Measurements from ENCODE around the gene NXPE4.

- TF ChIP-seq POLR2A (IDR thresholded peaks at IDR 0.05; ENCODE audit: low read depth, low read length) (no peak), CTCF (IDR thresholded peaks at IDR 0.05; ENCODE audit: extremely low read depth in 1 of 2, insufficient read depth in 1 of 2, low read depth in 1 of 2, low read length in 2 of 2) (no peak), GATA2 (IDR thresholded peaks at IDR 0.05; ENCODE audit: insufficient read depth, insufficient read length, low read depth, low read length) (no peak), JUN (IDR thresholded peaks at IDR 0.05; ENCODE audit: borderline replicate concordance, insufficient read depth, insufficient read length, low read depth) (no peak), EZH2 (IDR thresholded peaks at IDR 0.05; ENCODE audit: borderline replicate concordance, low read depth, low read length, severe bottlenecking) (no peak), POLR2AphosphoS5 (IDR thresholded peaks at IDR 0.05; ENCODE audit: insufficient read depth, low read depth, low read length) (no peak), FOS (IDR thresholded peaks at IDR 0.05; ENCODE audit: borderline replicate concordance, insufficient read depth, low read length) (no peak)
Observed at GRCh38 chr11:114594703-114595102, 883 bp downstream of the NXPE4 start.
